ENCODE data around the gene KIAA1671.

Gene KIAA1671

DNA sequence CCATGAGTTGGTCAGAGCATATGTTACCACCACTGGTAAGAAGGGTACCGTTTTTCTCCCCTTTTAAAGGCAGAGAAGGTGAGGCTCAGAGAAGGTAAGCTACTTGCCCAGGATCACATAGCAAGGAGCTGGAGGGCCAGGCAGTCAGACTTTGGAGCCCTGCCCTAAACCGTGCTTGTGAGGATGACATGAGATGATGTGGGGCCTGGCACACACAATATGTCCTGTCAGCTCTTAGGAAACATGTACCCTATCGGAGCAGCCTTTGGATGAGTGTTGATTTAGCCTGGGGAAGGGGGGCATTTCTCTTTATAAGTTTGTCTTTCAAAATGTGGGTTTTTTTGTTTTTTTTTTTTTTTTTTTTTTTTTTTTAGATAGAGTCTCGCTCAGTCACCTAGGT lies 146.7 kb downstream of the KIAA1671 start:
- Histone ChIP-seq H3K9me3 (ENCODE audit: insufficient read depth, low read depth, low read length) (no peaks in the 10 kb centered on the region), H3K9ac (ENCODE audit: low read depth, low read length, poor library complexity, severe bottlenecking) (no peak overlapping the region), H2AFZ (ENCODE audit: low read length) (no peak overlapping the region), H4K20me1 (ENCODE audit: insufficient read depth, low read length, poor library complexity, severe bottlenecking) (no peaks in the 10 kb centered on the region), H3K79me2 (ENCODE audit: insufficient read depth, low read length) (no peaks in the 10 kb centered on the region), H3K4me2 (ENCODE audit: low read depth, low read length, poor library complexity, severe bottlenecking) (no peak overlapping the region), H3K36me3 (ENCODE audit: insufficient read depth, low read length) (no peaks in the 10 kb centered on the region), H3K4me1 (ENCODE audit: insufficient read depth, low read length, poor library complexity, severe bottlenecking) (no peaks in the 10 kb centered on the region), H3K27me3 (ENCODE audit: insufficient read depth, low read length, poor library complexity, severe bottlenecking) (no peaks in the 10 kb centered on the region), H3F3A (ENCODE audit: low read depth) (no peaks in the 10 kb centered on the region), H3K9me2 (replicated peaks; ENCODE audit: low read depth, low read length) (no peaks in the 10 kb centered on the region), H3K4me3 (ENCODE audit: low read length, poor library complexity, severe bottlenecking) (no peak overlapping the region)
- no peak for TF ChIP-seq EZH2phosphoT487 (IDR thresholded peaks at IDR 0.05; ENCODE audit: borderline replicate concordance)
- TF ChIP-seq, protein P1, sequence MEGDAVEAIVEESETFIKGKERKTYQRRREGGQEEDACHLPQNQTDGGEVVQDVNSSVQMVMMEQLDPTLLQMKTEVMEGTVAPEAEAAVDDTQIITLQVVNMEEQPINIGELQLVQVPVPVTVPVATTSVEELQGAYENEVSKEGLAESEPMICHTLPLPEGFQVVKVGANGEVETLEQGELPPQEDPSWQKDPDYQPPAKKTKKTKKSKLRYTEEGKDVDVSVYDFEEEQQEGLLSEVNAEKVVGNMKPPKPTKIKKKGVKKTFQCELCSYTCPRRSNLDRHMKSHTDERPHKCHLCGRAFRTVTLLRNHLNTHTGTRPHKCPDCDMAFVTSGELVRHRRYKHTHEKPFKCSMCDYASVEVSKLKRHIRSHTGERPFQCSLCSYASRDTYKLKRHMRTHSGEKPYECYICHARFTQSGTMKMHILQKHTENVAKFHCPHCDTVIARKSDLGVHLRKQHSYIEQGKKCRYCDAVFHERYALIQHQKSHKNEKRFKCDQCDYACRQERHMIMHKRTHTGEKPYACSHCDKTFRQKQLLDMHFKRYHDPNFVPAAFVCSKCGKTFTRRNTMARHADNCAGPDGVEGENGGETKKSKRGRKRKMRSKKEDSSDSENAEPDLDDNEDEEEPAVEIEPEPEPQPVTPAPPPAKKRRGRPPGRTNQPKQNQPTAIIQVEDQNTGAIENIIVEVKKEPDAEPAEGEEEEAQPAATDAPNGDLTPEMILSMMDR (conservative IDR thresholded peaks at IDR 0.05; ENCODE audit: low read length), result no peak

DNA sequence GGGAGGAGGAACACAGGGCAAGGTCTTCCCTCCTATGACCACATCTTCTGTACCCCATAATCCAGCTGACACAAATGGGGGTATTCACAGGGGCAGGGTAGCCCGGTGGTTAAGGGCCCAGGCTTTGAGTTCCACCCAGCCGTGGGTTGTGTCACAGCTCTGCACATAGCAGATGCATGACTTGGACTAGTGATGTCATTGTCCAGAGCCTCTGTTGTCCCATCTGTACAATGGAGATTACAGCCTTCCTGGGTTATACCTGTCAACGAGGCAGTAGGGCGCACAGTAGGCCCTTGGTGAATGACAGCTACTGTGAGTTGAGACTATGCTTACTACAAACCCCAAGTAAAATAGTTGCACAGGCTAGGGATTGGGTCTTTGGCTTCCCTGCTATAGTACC lies 147.9 kb downstream of the KIAA1671 start:
- Histone ChIP-seq H3K4me3 (ENCODE audit: low read length, poor library complexity, severe bottlenecking) (no peak overlapping the region), H3K27me3 (ENCODE audit: insufficient read depth, low read length, poor library complexity, severe bottlenecking) (no peaks in the 10 kb centered on the region), H3F3A (ENCODE audit: low read depth) (no peaks in the 10 kb centered on the region), H3K79me2 (ENCODE audit: insufficient read depth, low read length) (no peaks in the 10 kb centered on the region), H3K9ac (ENCODE audit: low read depth, low read length, poor library complexity, severe bottlenecking) (no peak overlapping the region), H3K4me2 (ENCODE audit: low read depth, low read length, poor library complexity, severe bottlenecking) (no peak overlapping the region), H2AFZ (ENCODE audit: low read length) (no peak overlapping the region), H3K9me3 (ENCODE audit: insufficient read depth, low read depth, low read length) (no peaks in the 10 kb centered on the region), H4K20me1 (ENCODE audit: insufficient read depth, low read length, poor library complexity, severe bottlenecking) (no peaks in the 10 kb centered on the region), H3K4me1 (ENCODE audit: insufficient read depth, low read length, poor library complexity, severe bottlenecking) (no peaks in the 10 kb centered on the region), H3K9me2 (replicated peaks; ENCODE audit: low read depth, low read length) (no peaks in the 10 kb centered on the region), H3K36me3 (ENCODE audit: insufficient read depth, low read length) (no peaks in the 10 kb centered on the region)
- TF ChIP-seq EZH2phosphoT487 (IDR thresholded peaks at IDR 0.05; ENCODE audit: borderline replicate concordance), result no peak
- TF ChIP-seq, protein P1 (conservative IDR thresholded peaks at IDR 0.05; ENCODE audit: low read length), result no peak

DNA sequence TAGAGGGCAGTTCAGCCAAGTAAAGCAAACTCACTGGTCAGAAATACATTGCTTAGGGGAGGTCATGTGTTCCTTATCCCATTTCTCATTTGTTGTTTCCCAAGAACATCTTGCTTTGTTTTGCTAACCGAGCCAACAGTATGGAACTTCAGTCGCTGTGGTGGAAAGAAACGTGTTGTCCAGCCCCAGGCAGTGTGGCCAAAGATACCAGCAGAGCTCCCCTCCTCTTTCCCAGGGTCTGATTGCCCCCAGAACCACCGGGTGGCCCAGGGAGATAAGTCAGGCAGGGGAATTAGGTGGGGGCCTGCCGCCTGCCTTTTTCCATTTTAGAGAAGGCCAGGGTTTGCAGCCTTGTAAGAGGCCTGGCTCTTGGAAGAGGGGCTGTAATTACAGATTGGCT lies 148.4 kb downstream of the KIAA1671 start:
- no peak overlapping the region for H2AFZ ChIP-seq (ENCODE audit: low read length)
- no peak overlapping the region for H3K4me3 ChIP-seq (ENCODE audit: low read length, poor library complexity, severe bottlenecking)
- no peaks in the 10 kb centered on the region for H3K79me2 ChIP-seq (ENCODE audit: insufficient read depth, low read length)
- H3K9ac ChIP-seq (ENCODE audit: low read depth, low read length, poor library complexity, severe bottlenecking), result no peak overlapping the region
- no peak overlapping the region for H3K4me2 ChIP-seq (ENCODE audit: low read depth, low read length, poor library complexity, severe bottlenecking)
- H3K27me3 ChIP-seq (ENCODE audit: insufficient read depth, low read length, poor library complexity, severe bottlenecking), result no peaks in the 10 kb centered on the region
- no peak for TF ChIP-seq EZH2phosphoT487 (IDR thresholded peaks at IDR 0.05; ENCODE audit: borderline replicate concordance)
- TF ChIP-seq, protein P1 (conservative IDR thresholded peaks at IDR 0.05; ENCODE audit: low read length), result no peak
- H3K4me1 ChIP-seq (ENCODE audit: insufficient read depth, low read length, poor library complexity, severe bottlenecking), result no peaks in the 10 kb centered on the region
- H3K36me3 ChIP-seq (ENCODE audit: insufficient read depth, low read length), result no peaks in the 10 kb centered on the region
- H3K9me3 ChIP-seq (ENCODE audit: insufficient read depth, low read depth, low read length), result no peaks in the 10 kb centered on the region
- no peaks in the 10 kb centered on the region for H4K20me1 ChIP-seq (ENCODE audit: insufficient read depth, low read length, poor library complexity, severe bottlenecking)
- no peaks in the 10 kb centered on the region for H3K9me2 ChIP-seq (replicated peaks; ENCODE audit: low read depth, low read length)
- no peaks in the 10 kb centered on the region for H3F3A ChIP-seq (ENCODE audit: low read depth)

Data from Loucy (cell line).